ENCODE results near the gene PTPN6. TPM values are rescaled to one million over a fixed set of nuclear protein-coding genes. Genes with fewer than 3 reads are reported as not detected.

The PTPN6 gene
- total and polyA plus RNA-seq, 2 donors from 2014 or later, result 38.0 to 70.8 TPM

DNA sequence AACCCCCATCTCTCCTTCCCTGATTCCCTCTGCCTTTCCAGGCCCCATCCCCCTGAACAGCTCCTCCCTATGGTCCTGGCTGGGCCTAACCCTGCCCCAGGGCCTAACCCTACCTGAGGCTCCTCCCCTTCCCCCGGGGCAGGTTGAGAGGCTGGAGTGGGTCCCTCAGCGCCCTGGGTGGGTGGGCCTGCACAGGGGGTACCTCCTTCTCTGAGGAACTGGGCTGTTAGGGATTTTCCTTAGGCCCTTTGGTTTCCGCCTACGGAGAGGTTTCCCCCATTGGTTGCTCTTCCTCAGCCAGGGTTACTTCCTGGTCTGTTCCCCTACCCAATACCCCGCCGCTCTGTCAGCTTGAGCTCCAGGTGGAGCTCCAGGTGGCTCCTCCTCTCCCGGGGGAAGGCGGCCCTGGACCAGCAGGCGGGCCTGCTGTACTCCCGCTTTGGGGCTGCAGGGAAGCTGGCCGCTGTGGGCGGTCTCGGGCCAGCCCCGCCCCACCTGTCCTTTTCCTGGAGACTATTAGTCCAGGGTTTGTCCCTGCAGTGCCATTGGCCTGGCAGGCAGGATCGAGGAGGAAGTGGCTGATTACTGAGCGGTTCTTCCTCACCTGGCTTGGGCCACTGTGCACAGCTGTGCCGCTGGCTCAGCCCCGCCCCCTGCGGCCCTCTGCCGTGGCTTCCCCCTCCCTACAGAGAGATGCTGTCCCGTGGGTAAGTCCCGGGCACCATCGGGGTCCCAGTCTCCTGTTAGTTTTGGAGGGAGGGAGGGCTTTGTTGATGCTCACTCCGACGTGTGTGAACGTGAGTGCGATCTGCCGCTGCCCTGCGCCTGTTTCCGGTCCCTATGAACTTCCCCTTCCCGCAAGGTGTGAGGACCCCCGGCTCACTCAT is 4.9 kb upstream of the PTPN6 start:
- peak; percentile 44 for FAIRE-seq
- Histone ChIP-seq H3K27ac (ENCODE audit: low read depth in 2 of 2, low read length in 2 of 2) (peak overlapping the region; percentile 63 to 83), H3K4me1 (ENCODE audit: control insufficient read depth in 2 of 3, insufficient read depth in 2 of 3, low read depth in 1 of 3, low read length in 3 of 3) (peaks cover 0 to 25% (median 23%) of the 10 kb centered on the region in 3 donors)

GRCh38 chr12:6946920-6947374 is 4.2 kb upstream of the PTPN6 start:
- FAIRE-seq (no peak), DNase-seq (no peak)
- peak overlapping the region in 2 of 3 donors; percentile 19 to 93 for H3K9ac ChIP-seq (ENCODE audit: low read length in 3 of 3)
- no peak for TF ChIP-seq CTCF (IDR thresholded peaks at IDR 0.05; ENCODE audit: borderline replicate concordance, extremely low read depth, insufficient read depth)
- intact Hi-C loops (cut with DNase I), result loop anchor here (10.0 kb wide), 1 partner anchor 148 kb away; the partner anchor contains the start of gene C1R
- H3K27me3 ChIP-seq (ENCODE audit: control insufficient read depth, insufficient read depth, low read length), result no peaks in the 10 kb centered on the region
- peak overlapping the region; percentile 38 to 79 (median 55) for H3K4me3 ChIP-seq (ENCODE audit: low read length in 3 of 3)
- H3K36me3 ChIP-seq (ENCODE audit: control insufficient read depth in 2 of 3, insufficient read depth in 3 of 3, low read length in 3 of 3), result no peaks in the 10 kb centered on the region
- peaks cover 0 to 25% (median 23%) of the 10 kb centered on the region in 3 donors for H3K4me1 ChIP-seq (ENCODE audit: control insufficient read depth in 2 of 3, insufficient read depth in 2 of 3, low read depth in 1 of 3, low read length in 3 of 3)
- peak overlapping the region in 1 of 2 donors; percentile 63 for H3K27ac ChIP-seq (ENCODE audit: low read depth in 2 of 2, low read length in 2 of 2)
- no peaks in the 10 kb centered on the region for H3K9me3 ChIP-seq (ENCODE audit: control insufficient read depth in 2 of 3, insufficient read depth in 1 of 3, low read length in 3 of 3)

More for the DNA sequence above, 4.9 kb upstream of the PTPN6 start:
- no peak for TF ChIP-seq CTCF (IDR thresholded peaks at IDR 0.05; ENCODE audit: borderline replicate concordance, extremely low read depth, insufficient read depth)
- intact Hi-C loops (cut with DNase I), result loop anchor here (10.0 kb wide), 1 partner anchor 149 kb away; the partner anchor contains the start of gene C1R
- Histone ChIP-seq H3K4me3 (ENCODE audit: low read length in 3 of 3) (peak overlapping the region; percentile 38 to 89 (median 55)), H3K9me3 (ENCODE audit: control insufficient read depth in 2 of 3, insufficient read depth in 1 of 3, low read length in 3 of 3) (no peaks in the 10 kb centered on the region), H3K36me3 (ENCODE audit: control insufficient read depth in 2 of 3, insufficient read depth in 3 of 3, low read length in 3 of 3) (peaks cover 0 to 2% (median 0%) of the 10 kb centered on the region in 3 donors), H3K9ac (ENCODE audit: low read length in 3 of 3) (peak overlapping the region in 2 of 3 donors; percentile 19 to 93), H3K27me3 (ENCODE audit: control insufficient read depth, insufficient read depth, low read length) (no peaks in the 10 kb centered on the region)
- DNase-seq, result peak; percentile 95 to 97 (median 96)

- Histone ChIP-seq H3K27ac (ENCODE audit: low read depth in 2 of 2, low read length in 2 of 2) (no peak overlapping the region), H3K4me3 (ENCODE audit: low read length in 3 of 3) (no peak overlapping the region), H3K4me1 (ENCODE audit: control insufficient read depth in 2 of 3, insufficient read depth in 2 of 3, low read depth in 1 of 3, low read length in 3 of 3) (peaks cover 0 to 23% (median 21%) of the 10 kb centered on the region in 3 donors), H3K9me3 (ENCODE audit: control insufficient read depth in 2 of 3, insufficient read depth in 1 of 3, low read length in 3 of 3) (no peaks in the 10 kb centered on the region), H3K27me3 (ENCODE audit: control insufficient read depth, insufficient read depth, low read length) (no peaks in the 10 kb centered on the region), H3K9ac (ENCODE audit: low read length in 3 of 3) (no peak overlapping the region), H3K36me3 (ENCODE audit: control insufficient read depth in 2 of 3, insufficient read depth in 3 of 3, low read length in 3 of 3) (no peaks in the 10 kb centered on the region)
- intact Hi-C loops (cut with DNase I), result loop anchor here (10.0 kb wide), 1 partner anchor 147 kb away; the partner anchor contains the start of gene C1R
- no peak for TF ChIP-seq CTCF (IDR thresholded peaks at IDR 0.05; ENCODE audit: borderline replicate concordance, extremely low read depth, insufficient read depth)
- DNase-seq (peak in 1 of 5 donors; percentile 37), FAIRE-seq (no peak)
Observed at GRCh38 chr12:6947615-6948014, 3.5 kb upstream of the PTPN6 start.

All from kidney (tissue), 14 donors.